GM23338 (cell line): ENCODE measurements around the gene INPPL1.

Experiments used
- EZH2phosphoT487 ChIP-seq: fragments of 200-600 bp; sonication (generic); IDR thresholded peaks from one replicate; pipeline ENCODE4 v1.8.1; 2018; ENCODE audit warnings: antibody characterized with exemption; ENCODE audit not compliant: unreplicated experiment
- POLR2AphosphoS5 ChIP-seq: IDR thresholded peaks from 2 replicates; pipeline ENCODE4 v1.6.1; 2016; ENCODE audit warnings: antibody characterized with exemption, low read depth
- STAT1 ChIP-seq: IDR thresholded peaks from one replicate; pipeline ENCODE4 v1.6.1; 2016; ENCODE audit warnings: antibody characterized with exemption; ENCODE audit not compliant: unreplicated experiment
- ZNF331 ChIP-seq: fragments of 250-450 bp; sonication (Bioruptor Pico); IDR thresholded peaks from 2 replicates; pipeline ENCODE4 v1.5.0; 2020; ENCODE audit warnings: low read depth, mild to moderate bottlenecking, moderate library complexity
- TF ChIP-seq, protein P1 (sequence below), 2 experiments: fragments of 200-600 bp in 1 of 2; sonication (generic) in 1 of 2; conservative IDR thresholded peaks; 2 replicates each; pipeline versions ENCODE4 v1.5.1 to v1.6.1; 2016 to 2017; ENCODE audit warnings: antibody characterized with exemption in 2 of 2, low read depth in 2 of 2, mild to moderate bottlenecking in 2 of 2, moderate library complexity in 1 of 2

DNA sequence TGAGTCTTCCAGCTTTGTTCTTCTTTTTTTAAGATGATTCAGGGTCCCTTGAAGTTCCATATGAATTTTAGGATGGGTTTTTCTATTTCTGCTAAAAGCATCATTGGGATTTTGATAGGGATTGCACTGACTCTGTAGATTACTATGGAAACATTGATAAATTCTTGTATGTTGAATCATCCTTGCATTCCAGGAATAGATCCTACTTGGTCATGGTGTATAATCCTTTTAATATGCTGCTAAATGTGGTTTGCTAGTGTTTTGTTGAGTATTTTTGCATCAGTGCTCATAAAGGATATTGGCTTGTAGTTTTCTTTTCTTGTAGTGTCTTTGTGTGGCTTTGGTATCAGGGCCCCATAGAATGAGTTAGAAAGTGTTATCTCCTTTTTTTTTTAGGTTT, 54.3 kb downstream of the INPPL1 start:
- TF ChIP-seq POLR2AphosphoS5 (no peak), ZNF331 (CRISPR knock-in tag) (no peak), EZH2phosphoT487 (no peak), STAT1 (no peak)
- TF ChIP-seq, protein P1, sequence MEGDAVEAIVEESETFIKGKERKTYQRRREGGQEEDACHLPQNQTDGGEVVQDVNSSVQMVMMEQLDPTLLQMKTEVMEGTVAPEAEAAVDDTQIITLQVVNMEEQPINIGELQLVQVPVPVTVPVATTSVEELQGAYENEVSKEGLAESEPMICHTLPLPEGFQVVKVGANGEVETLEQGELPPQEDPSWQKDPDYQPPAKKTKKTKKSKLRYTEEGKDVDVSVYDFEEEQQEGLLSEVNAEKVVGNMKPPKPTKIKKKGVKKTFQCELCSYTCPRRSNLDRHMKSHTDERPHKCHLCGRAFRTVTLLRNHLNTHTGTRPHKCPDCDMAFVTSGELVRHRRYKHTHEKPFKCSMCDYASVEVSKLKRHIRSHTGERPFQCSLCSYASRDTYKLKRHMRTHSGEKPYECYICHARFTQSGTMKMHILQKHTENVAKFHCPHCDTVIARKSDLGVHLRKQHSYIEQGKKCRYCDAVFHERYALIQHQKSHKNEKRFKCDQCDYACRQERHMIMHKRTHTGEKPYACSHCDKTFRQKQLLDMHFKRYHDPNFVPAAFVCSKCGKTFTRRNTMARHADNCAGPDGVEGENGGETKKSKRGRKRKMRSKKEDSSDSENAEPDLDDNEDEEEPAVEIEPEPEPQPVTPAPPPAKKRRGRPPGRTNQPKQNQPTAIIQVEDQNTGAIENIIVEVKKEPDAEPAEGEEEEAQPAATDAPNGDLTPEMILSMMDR (conservative IDR thresholded peaks at IDR 0.05; ENCODE audit: low read depth in 2 of 2), result no peak
